SK-N-SH (cell line): ENCODE measurements around the gene FLOT1. TPM values are rescaled to one million over a fixed set of nuclear protein-coding genes. Genes with fewer than 3 reads are reported as not detected.

ENCODE experiments used
- CTCF ChIA-PET: fragments of 300-600, 350-600 bp; formaldehyde crosslinking; extraction: SDS; loops from one replicate; lab custom pipeline; 2021; lab: Yijun Ruan, JAX
- POLR2A ChIA-PET: fragments of 350-600 bp; sonication (Branson Sonifier 250); formaldehyde crosslinking; extraction: SDS; loops from one replicate; lab custom pipeline; 2020; ENCODE audit warnings: antibody characterized with exemption, inconsistent platforms; lab: Yijun Ruan, JAX
- DNase-seq: peaks from one replicate; pipeline ENCODE4 v3.0.0; 2012
- H2AFZ ChIP-seq: fragments of 200-600 bp; sonication (generic); 2 replicates; pipeline ENCODE4 v1.8.1; 2016; ENCODE audit warnings: antibody characterized with exemption, mild to moderate bottlenecking, low read depth
- H3F3A ChIP-seq: fragments of 200-600 bp; sonication (generic); replicated peaks from 2 replicates; pipeline ENCODE3; 2016; ENCODE audit warnings: antibody characterized with exemption, mild to moderate bottlenecking; ENCODE audit not compliant: insufficient read depth
- H3K27ac ChIP-seq, 2 experiments: fragments of 200-500 bp in 1 of 2; fragments of 200-600 bp in 1 of 2; sonication (Bioruptor generic) in 1 of 2; sonication (generic), shearing (Covaris generic) in 1 of 2; 2 replicates each; pipeline versions ENCODE4 v1.5.1 to v1.6.1; 2014 to 2016; ENCODE audit warnings: low read depth in 2 of 2, inconsistent platforms in 1 of 2, low read length in 1 of 2, mild to moderate bottlenecking in 1 of 2, mixed read lengths in 1 of 2
- H3K27me3 ChIP-seq: fragments of 200-600 bp; sonication (generic), shearing (Covaris generic); 2 replicates; pipeline ENCODE4 v1.6.1; 2016; ENCODE audit warnings: mixed run types; ENCODE audit not compliant: insufficient read depth
- H3K36me3 ChIP-seq, 2 experiments: fragments of 200-500 bp in 1 of 2; fragments of 200-600 bp in 1 of 2; sonication (Bioruptor generic) in 1 of 2; sonication (generic) in 1 of 2; replicated peaks in 1 of 2; 2 replicates each; pipeline versions ENCODE3 to v1.5.1; 2014 to 2016; ENCODE audit warnings: low read length in 1 of 2, mild to moderate bottlenecking in 1 of 2; ENCODE audit not compliant: insufficient read depth in 2 of 2, control insufficient read depth in 1 of 2
- H3K4me1 ChIP-seq, 2 experiments: fragments of 200-500 bp in 1 of 2; fragments of 200-600 bp in 1 of 2; sonication (Bioruptor generic) in 1 of 2; sonication (generic), shearing (Covaris generic) in 1 of 2; 2 replicates each; pipeline versions ENCODE4 v1.5.1 to v1.6.1; 2014 to 2016; ENCODE audit warnings: low read depth in 1 of 2, low read length in 1 of 2, mixed run types in 1 of 2; ENCODE audit not compliant: insufficient read depth in 2 of 2, control insufficient read depth in 1 of 2
- H3K4me2 ChIP-seq: fragments of 200-600 bp; sonication (generic), shearing (Covaris generic); 2 replicates; pipeline ENCODE4 v1.6.1; 2017; ENCODE audit warnings: mixed run types
- H3K4me3 ChIP-seq, 2 experiments: fragments of 200-500 bp in 1 of 2; fragments of 200-600 bp in 1 of 2; sonication (Bioruptor generic) in 1 of 2; sonication (generic), shearing (Covaris generic) in 1 of 2; 2 replicates each; pipeline versions ENCODE4 v1.5.1 to v1.8.1; 2014 to 2016; ENCODE audit warnings: low read depth in 2 of 2, inconsistent platforms in 1 of 2, low read length in 1 of 2, mild to moderate bottlenecking in 1 of 2, mixed read lengths in 1 of 2, moderate library complexity in 1 of 2
- H3K79me2 ChIP-seq: fragments of 200-600 bp; sonication (generic); 2 replicates; pipeline ENCODE4 v1.8.1; 2017; ENCODE audit warnings: mild to moderate bottlenecking; ENCODE audit not compliant: insufficient read depth
- H3K9ac ChIP-seq: fragments of 200-600 bp; sonication (generic); 2 replicates; pipeline ENCODE4 v1.6.1; 2017; ENCODE audit warnings: mixed run types
- H3K9me2 ChIP-seq: fragments of 200-600 bp; sonication (generic); 2 replicates; pipeline ENCODE4 v1.6.1; 2017; ENCODE audit warnings: mixed run types
- H3K9me3 ChIP-seq: fragments of 200-600 bp; sonication (generic); 2 replicates; pipeline ENCODE4 v1.6.1; 2017; ENCODE audit warnings: mixed run types, mild to moderate bottlenecking, moderate library complexity
- H4K20me1 ChIP-seq: fragments of 200-600 bp; sonication (generic); 2 replicates; pipeline ENCODE4 v1.6.1; 2017; ENCODE audit warnings: mild to moderate bottlenecking, mixed run types; ENCODE audit not compliant: insufficient read depth
- ELF1 ChIP-seq: IDR thresholded peaks from 2 replicates; pipeline ENCODE4 v1.4.0; 2012
- EP300 ChIP-seq, 2 experiments: IDR thresholded peaks; 2 replicates each; pipeline versions ENCODE4 v1.4.0 to v1.6.1; 2012; ENCODE audit warnings: borderline replicate concordance in 1 of 2, low read depth in 1 of 2, low read length in 1 of 2
- FOXM1 ChIP-seq: IDR thresholded peaks from 2 replicates; pipeline ENCODE4 v1.4.0; 2012; ENCODE audit warnings: low read depth, mild to moderate bottlenecking
- GABPA ChIP-seq: IDR thresholded peaks from 2 replicates; pipeline ENCODE4 v1.4.0; 2012; ENCODE audit warnings: low read depth, mild to moderate bottlenecking
- JUND ChIP-seq: IDR thresholded peaks from 2 replicates; pipeline ENCODE4 v1.4.0; 2012
- MEF2A ChIP-seq: IDR thresholded peaks from 2 replicates; pipeline ENCODE4 v1.4.0; 2012; ENCODE audit warnings: low read depth, borderline replicate concordance
- MXI1 ChIP-seq: IDR thresholded peaks from 2 replicates; pipeline ENCODE4 v1.6.1; 2012; ENCODE audit warnings: mild to moderate bottlenecking, low read depth, low read length, improper control_type of control experiment
- NRF1 ChIP-seq: IDR thresholded peaks from 2 replicates; pipeline ENCODE4 v1.6.1; 2012; ENCODE audit warnings: low read depth, mild to moderate bottlenecking, low read length
- POLR2AphosphoS5 ChIP-seq: IDR thresholded peaks from 2 replicates; pipeline ENCODE4 v1.6.1; 2012; ENCODE audit warnings: low read depth, low read length
- RFX5 ChIP-seq: IDR thresholded peaks from 2 replicates; pipeline ENCODE4 v1.6.1; 2012; ENCODE audit warnings: mild to moderate bottlenecking, improper control_type of control experiment, low read length
- SMC3 ChIP-seq: IDR thresholded peaks from 2 replicates; pipeline ENCODE4 v1.6.1; 2012; ENCODE audit warnings: low read depth, low read length, improper control_type of control experiment
- TAF1 ChIP-seq: IDR thresholded peaks from 2 replicates; pipeline ENCODE4 v1.6.1; 2012; ENCODE audit warnings: low read depth, mild to moderate bottlenecking, low read length, moderate library complexity, borderline replicate concordance
- TCF12 ChIP-seq: IDR thresholded peaks from 2 replicates; pipeline ENCODE4 v1.4.0; 2012
- TEAD4 ChIP-seq: IDR thresholded peaks from 2 replicates; pipeline ENCODE4 v1.4.0; 2012; ENCODE audit warnings: mild to moderate bottlenecking, borderline replicate concordance; ENCODE audit not compliant: insufficient read depth
- WGBS: methylation state at CpG from one replicate; pipeline ENCODE4 v1.1.6; 2017; ENCODE audit warnings: low lambda C conversion rate; 5-methylcytosine and 5-hydroxymethylcytosine counted together
- polyA plus RNA-seq, 3 experiments: library from polyadenylated mRNA; depleted of rRNA; stranded (reverse); fragments of >200 nt; gene quantifications; 2 replicates each; pipeline ENCODE4 v1.2.3, GENCODE V29; 2012
- TF ChIP-seq, protein P1 (sequence below): IDR thresholded peaks from 2 replicates; pipeline ENCODE4 v1.6.1; 2012; ENCODE audit warnings: mild to moderate bottlenecking, low read depth, low read length, moderate library complexity
- TF ChIP-seq, protein P2 (sequence below): IDR thresholded peaks from 2 replicates; pipeline ENCODE4; 2012
- TF ChIP-seq, protein P3 (sequence below): IDR thresholded peaks from 2 replicates; pipeline ENCODE4 v1.4.0; 2012; ENCODE audit warnings: low read depth, borderline replicate concordance
- TF ChIP-seq, protein P4 (sequence below): IDR thresholded peaks from 2 replicates; pipeline ENCODE4 v1.4.0; 2012; ENCODE audit warnings: low read depth
- TF ChIP-seq, protein P5 (sequence below): fragments of 150-350 bp; IDR thresholded peaks from 2 replicates; pipeline ENCODE4 v1.6.1; 2017; ENCODE audit warnings: antibody characterized with exemption, low read length, low read depth, borderline replicate concordance

The FLOT1 gene
- polyA plus RNA-seq, 1 of the 3 experiments (the other 2 are of a cell fraction): 462 TPM

DNA sequence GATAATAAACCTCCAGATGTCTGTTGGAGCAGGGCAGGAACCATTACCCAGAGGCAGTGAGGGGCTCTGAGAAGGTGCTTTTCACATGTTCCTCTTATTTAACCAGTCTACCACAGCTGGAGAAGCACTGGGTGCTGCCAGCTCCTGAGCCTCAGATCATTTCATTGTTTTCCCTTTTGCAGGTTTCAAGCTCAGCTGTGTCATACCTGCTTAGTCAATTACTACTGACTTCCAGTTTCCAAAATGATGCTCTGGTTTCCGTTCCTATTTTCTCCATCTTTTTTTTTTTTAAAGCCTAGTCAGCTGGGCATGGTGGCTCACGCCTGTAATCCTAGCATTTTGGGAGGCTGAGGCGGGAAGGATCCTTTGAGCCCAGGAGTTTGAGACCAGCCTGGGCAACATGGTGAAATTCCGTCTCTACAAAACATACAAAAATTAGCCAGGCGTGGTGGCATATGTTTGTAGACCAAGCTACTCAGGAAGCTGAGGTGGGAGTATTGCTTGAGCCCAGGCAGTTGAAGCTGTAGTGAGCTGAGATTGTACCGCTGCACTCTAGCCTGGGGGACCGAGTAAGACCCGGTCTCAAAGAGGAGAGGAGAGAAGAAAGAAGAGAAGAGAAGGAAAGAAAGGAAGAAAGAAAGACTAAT, 6.7 kb downstream of the FLOT1 start:
- CTCF ChIA-PET: interaction anchor here (9.9 to 42.4 kb wide), 2 partner anchors 13 to 50 kb away, joined by 73 to 838 read pairs; partner anchors contain the start of genes DHX16, NRM and PPP1R18
- no peak for DNase-seq
- Histone ChIP-seq H3K9ac (no peak overlapping the region), H3K79me2 (peaks cover 91% of the 10 kb centered on the region), H2AFZ (no peak overlapping the region), H3K9me2 (no peaks in the 10 kb centered on the region), H3K4me2 (no peak overlapping the region), H3K27ac (no peak overlapping the region), H3K27me3 (no peaks in the 10 kb centered on the region), H4K20me1 (peaks cover 8% of the 10 kb centered on the region; the same call in 1 of the 2 replicates), H3F3A (peaks cover 28% of the 10 kb centered on the region), H3K36me3 (peaks cover 50 to 89% of the 10 kb centered on the region in 2 experiments), H3K4me3 (no peak overlapping the region), H3K4me1 (peaks cover 6 to 19% of the 10 kb centered on the region in 2 experiments; a peak in 3 of 4 replicates), H3K9me3 (no peaks in the 10 kb centered on the region)
- WGBS: 93% methylated on average over 8 of the region's 8 CpGs
- TF ChIP-seq POLR2AphosphoS5: no peak
- no peak for TF ChIP-seq EP300 (IDR thresholded peaks at IDR 0.05; ENCODE audit: borderline replicate concordance in 1 of 2, low read depth in 1 of 2, low read length in 1 of 2)
- TF ChIP-seq TAF1: no peak
- TF ChIP-seq RFX5: no peak
- no peak for TF ChIP-seq NRF1
- TF ChIP-seq SMC3: no peak
- TF ChIP-seq, protein P1, sequence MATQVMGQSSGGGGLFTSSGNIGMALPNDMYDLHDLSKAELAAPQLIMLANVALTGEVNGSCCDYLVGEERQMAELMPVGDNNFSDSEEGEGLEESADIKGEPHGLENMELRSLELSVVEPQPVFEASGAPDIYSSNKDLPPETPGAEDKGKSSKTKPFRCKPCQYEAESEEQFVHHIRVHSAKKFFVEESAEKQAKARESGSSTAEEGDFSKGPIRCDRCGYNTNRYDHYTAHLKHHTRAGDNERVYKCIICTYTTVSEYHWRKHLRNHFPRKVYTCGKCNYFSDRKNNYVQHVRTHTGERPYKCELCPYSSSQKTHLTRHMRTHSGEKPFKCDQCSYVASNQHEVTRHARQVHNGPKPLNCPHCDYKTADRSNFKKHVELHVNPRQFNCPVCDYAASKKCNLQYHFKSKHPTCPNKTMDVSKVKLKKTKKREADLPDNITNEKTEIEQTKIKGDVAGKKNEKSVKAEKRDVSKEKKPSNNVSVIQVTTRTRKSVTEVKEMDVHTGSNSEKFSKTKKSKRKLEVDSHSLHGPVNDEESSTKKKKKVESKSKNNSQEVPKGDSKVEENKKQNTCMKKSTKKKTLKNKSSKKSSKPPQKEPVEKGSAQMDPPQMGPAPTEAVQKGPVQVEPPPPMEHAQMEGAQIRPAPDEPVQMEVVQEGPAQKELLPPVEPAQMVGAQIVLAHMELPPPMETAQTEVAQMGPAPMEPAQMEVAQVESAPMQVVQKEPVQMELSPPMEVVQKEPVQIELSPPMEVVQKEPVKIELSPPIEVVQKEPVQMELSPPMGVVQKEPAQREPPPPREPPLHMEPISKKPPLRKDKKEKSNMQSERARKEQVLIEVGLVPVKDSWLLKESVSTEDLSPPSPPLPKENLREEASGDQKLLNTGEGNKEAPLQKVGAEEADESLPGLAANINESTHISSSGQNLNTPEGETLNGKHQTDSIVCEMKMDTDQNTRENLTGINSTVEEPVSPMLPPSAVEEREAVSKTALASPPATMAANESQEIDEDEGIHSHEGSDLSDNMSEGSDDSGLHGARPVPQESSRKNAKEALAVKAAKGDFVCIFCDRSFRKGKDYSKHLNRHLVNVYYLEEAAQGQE: no peak
- TF ChIP-seq ELF1: no peak
- no peak for TF ChIP-seq TEAD4
- no peak for TF ChIP-seq JUND
- TF ChIP-seq GABPA: no peak
- TF ChIP-seq, protein P2, sequence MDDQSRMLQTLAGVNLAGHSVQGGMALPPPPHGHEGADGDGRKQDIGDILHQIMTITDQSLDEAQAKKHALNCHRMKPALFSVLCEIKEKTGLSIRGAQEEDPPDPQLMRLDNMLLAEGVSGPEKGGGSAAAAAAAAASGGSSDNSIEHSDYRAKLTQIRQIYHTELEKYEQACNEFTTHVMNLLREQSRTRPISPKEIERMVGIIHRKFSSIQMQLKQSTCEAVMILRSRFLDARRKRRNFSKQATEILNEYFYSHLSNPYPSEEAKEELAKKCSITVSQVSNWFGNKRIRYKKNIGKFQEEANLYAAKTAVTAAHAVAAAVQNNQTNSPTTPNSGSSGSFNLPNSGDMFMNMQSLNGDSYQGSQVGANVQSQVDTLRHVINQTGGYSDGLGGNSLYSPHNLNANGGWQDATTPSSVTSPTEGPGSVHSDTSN: no peak
- TF ChIP-seq MXI1: no peak
- no peak for TF ChIP-seq FOXM1
- TF ChIP-seq, protein P3, sequence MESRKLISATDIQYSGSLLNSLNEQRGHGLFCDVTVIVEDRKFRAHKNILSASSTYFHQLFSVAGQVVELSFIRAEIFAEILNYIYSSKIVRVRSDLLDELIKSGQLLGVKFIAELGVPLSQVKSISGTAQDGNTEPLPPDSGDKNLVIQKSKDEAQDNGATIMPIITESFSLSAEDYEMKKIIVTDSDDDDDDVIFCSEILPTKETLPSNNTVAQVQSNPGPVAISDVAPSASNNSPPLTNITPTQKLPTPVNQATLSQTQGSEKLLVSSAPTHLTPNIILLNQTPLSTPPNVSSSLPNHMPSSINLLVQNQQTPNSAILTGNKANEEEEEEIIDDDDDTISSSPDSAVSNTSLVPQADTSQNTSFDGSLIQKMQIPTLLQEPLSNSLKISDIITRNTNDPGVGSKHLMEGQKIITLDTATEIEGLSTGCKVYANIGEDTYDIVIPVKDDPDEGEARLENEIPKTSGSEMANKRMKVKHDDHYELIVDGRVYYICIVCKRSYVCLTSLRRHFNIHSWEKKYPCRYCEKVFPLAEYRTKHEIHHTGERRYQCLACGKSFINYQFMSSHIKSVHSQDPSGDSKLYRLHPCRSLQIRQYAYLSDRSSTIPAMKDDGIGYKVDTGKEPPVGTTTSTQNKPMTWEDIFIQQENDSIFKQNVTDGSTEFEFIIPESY: no peak
- no peak for TF ChIP-seq MEF2A
- no peak for TF ChIP-seq TCF12
- TF ChIP-seq, protein P4, sequence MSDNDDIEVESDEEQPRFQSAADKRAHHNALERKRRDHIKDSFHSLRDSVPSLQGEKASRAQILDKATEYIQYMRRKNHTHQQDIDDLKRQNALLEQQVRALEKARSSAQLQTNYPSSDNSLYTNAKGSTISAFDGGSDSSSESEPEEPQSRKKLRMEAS: no peak
- TF ChIP-seq, protein P5, sequence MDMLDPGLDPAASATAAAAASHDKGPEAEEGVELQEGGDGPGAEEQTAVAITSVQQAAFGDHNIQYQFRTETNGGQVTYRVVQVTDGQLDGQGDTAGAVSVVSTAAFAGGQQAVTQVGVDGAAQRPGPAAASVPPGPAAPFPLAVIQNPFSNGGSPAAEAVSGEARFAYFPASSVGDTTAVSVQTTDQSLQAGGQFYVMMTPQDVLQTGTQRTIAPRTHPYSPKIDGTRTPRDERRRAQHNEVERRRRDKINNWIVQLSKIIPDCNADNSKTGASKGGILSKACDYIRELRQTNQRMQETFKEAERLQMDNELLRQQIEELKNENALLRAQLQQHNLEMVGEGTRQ: no peak
- POLR2A ChIA-PET: no interaction called here
